Raji (cell line): ENCODE measurements around the gene KCNK16.

Source experiments
- POLR2A ChIP-seq: IDR thresholded peaks from 2 replicates; pipeline ENCODE4 v1.6.1; 2011; ENCODE audit warnings: low read depth, low read length, control low read depth; ENCODE audit not compliant: insufficient read depth

Gene KCNK16

DNA sequence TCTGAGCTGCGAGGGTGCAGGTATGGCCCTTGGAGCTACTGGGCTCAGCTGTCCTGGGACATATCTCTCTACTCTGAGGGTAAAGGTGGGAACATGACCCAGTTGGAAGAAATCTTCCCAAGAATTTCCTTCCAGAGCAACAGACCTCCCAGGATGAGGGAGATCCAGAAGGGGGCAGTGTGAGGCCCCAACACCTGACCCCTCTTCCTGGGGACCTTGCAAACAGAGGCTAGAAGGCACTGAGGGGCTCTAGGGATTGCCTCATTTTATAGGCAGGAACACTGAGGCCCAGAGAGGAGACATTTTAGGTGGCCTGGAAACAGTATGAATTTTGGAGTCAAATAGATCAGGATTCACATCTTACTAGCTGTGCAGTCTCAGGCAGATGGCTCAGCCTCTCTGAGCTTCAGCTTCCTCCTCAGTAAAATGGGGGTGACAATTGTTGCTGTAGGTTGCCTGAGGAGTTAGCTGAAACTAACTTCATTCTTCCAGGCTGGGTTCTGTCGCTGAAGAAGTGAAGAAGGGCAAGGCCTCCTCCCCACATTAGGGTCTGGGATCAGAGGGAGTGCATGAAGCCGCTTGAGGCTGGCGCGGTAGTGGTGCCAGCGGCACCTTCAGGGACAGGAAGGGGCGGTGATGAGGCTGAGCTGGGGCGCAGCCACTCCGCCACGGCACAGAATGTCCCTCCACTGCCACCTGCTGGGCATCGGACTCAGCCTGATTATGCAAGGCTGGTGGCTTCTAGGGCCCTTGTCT, 19.7 kb downstream of the KCNK16 start:
- no peak for TF ChIP-seq POLR2A

DNA sequence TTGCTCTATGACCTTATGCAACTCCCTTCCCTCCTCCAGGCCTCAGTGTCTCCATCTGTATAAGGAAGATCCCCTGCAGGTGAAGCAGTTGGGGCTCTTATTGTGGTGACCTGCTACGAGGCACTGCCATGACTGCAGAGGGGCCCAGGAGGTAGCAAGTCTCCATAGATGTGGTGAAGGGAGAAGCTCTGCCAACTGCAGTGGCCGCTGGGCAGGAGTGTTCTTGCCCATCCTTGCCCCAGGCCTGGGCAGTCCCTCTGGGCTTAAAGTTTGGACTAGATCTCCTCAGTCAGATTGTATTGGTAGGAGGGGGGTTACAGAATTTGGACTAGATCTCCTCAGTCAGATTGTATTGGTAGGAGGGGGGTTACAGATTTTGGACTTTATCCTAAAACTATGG, 20.5 kb downstream of the KCNK16 start:
- TF ChIP-seq POLR2A: no peak

DNA sequence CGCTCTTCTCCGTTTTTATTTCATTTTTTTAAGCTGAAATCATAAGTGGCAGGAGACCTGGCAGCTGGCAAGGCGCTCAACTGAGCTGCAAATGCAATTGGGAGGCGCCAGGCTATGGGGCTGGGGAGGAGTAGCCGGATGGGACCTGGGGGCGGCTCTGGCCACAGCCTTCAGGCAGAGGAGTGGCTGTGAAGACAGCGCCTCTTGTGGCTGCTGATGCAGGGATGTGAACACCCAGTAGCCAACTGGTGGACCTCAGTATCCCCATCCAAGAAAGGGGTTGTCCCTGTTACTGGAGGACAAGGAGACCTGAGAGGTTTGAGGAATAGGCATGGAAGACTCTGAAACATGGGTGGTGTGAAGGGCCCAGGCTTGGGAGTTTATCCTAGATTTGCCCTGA, 20.9 kb downstream of the KCNK16 start:
- no peak for TF ChIP-seq POLR2A

DNA sequence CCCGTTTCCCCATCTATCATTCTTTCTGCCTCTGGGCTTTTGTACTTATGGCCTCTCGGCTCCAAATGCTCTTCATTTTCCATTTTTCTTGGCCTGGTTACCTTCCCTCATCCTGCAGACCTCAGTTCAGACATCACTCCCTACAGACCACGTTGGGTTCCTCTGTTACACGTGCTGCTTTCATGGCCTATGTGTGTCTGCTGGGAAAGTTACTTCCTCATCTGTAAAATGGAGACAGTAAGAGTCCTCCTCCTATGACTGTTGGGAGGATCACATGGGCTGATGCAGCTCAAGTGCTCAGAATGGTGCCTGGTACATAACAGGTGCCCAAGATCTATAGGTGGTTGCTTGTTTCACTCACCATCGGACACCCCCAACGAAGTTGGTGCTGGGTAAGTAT, 21.8 kb downstream of the KCNK16 start:
- TF ChIP-seq POLR2A: no peak

DNA sequence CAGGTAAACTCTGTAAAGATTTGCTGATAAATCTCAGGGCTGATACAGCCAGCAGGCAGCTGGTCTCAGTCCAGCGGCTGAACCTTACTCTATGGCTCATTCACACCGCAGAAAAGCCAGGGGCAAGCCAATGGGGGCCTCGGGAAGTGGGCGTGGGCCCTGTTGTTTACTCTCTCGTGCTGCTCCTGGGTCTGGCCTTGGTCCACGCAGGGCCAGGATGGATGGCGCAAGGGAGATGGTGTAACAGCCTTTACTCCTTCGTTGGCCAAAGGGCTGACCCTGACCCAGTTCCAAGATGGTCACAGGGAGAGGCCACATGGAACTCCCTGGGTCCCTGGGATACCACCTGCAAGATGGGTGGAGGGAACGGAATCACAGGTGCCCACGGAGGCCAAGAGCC, 24.4 kb downstream of the KCNK16 start:
- no peak for TF ChIP-seq POLR2A

DNA sequence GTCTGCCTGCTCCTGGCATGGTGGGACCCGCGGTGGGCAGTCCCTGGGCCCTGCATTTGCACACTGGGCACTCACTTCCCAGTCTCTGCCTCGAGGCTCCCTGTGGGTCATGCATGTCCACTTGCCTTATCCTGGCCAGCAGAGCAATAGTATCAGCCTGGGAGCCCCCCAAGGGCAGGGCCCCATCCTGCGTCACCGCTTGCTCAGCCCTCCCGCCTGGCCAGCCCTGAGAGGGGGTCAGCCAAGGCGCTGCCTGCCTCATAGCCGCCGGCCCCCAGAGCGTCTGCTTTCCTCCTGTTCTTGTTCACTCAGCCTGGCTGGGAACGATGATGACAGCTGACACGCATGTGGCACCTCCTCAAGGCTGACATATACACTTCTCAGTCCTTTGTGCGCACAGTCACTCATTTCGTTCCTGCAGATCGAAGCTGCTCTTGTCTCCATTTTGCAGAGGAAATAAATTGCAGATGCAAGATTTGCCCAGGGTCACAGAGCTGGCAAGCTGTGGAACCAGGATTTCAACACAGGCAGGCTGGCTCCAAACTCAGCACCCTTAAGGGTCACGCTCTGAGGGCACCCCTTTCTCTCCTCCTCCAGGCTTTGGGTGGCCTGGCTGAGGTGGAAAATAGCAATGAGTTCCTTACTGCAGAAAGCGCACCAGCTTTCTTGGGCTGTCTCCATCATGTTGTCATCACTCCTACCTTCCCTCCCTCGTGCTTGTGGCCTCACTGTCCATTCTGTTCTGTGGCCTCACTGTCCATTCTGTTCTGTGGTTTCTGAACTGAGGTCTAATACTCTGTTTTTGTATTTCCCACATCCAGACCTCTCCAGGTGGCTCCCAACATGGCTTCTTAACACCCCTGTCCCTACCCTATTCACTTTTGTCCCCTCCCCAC, 25.5 kb downstream of the KCNK16 start:
- no peak for TF ChIP-seq POLR2A

DNA sequence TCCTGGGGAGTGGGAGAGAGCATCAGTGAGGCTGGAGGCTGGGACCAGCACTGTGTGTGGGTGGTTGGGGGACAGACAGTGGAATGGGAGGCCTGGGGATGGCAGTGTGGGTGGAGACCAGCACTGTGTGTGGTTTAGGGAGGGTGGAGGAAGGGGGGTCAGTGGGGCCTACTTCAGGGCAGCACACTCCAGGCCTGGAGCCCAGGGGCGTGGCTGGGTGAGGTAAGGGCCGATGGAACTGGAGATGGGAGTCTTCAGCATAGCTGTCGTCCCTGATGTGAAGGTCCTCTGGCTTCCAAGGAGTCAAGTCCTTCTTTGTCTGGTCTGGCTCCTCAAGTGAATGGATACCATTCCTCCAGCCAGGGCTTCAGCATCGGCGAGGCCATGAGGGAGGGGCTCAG, 26.9 kb downstream of the KCNK16 start:
- TF ChIP-seq POLR2A: no peak

DNA sequence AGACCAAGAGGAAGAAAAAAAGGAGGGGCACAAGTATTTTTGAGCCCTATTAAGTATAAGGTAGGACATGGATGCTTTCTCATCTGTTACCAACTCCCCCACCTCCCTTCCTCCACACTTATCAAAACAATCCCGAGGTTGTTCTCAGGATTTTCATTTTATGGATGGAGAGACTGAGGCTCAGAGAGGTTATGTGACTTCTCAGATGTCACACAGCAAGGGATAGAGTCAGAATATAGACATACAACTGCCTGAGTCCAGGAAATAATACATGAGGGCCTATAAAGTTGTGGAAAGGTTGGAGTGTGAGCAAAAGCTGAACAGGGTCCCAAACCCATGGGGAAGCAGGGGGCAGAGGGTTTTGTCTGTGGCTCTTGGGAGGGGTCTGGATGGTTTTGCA, 27.6 kb downstream of the KCNK16 start:
- TF ChIP-seq POLR2A: no peak

DNA sequence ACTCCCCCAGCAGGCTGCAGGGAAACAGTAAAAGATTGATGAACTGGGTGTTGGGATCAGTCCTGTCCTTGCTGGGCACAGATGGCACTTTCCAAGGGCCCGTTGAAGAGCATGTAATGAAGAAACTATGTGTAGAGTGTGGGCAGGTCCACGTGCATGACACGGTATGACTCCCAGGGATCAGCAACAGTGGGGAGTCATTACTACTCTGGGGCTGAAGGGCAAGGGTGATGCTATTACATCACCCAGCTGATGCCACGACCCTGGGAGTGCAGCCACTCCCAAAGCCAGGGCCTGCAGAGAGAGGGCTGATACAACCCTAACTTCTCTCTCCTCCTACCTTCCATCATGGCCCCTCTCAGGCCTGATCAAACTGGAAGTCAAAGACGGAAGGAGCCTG, 28.4 kb downstream of the KCNK16 start:
- no peak for TF ChIP-seq POLR2A

DNA sequence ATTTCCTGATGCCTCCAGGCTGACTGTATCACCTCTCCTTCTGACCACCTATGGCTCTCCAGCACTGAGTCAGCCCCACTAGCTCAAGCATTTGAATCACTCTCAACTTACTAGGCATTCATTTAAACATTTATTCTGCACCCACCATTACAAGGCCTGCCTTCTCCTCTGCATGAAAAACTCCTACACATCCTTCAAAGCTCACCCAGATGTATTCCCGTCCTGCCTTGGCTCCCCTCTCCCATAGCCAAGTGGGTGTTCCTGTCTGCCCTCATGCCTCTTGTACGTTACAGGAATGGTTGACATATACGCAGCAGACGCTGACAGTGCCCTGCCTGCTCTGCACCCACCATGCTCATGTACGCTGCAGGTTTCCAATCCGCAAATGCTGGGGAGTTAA, 29.9 kb downstream of the KCNK16 start:
- TF ChIP-seq POLR2A: no peak

DNA sequence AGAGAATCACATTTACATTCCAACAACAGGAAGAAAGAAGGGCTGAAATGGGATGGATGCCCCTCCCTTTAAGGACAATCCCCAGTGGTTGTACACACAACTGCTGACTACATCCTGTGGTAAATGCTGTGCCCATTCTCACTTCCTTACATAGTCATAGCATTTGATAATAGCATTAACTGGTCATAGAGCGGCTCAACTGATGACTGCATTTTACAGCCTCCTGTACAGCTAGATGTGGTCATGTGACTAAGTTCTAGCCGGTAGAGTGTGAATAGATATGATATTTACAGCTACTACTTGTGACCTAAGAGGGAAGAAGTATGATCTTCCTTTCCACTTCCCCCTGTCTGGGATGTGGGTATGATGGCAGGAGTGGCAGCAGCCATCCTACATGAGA, 33.0 kb downstream of the KCNK16 start:
- TF ChIP-seq POLR2A: no peak

DNA sequence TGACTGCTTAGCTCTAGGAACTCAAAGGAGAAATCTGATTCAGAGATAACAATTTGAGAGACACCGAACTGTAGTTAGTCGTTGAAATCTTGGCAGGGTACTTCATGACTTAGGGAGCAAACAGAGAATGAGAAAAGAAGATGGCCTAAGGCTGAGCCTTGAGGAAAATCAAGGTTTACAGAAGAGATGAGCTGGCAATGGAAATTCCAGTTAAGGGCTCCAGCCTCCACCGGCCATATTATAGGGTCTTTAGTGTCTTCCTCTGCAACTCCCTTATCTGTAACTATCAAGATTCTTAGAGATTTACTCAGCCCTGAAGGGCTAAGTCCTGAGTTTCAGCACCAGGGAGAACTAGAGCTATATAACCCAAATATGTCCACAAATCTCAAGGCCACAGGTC, 34.9 kb downstream of the KCNK16 start:
- no peak for TF ChIP-seq POLR2A

DNA sequence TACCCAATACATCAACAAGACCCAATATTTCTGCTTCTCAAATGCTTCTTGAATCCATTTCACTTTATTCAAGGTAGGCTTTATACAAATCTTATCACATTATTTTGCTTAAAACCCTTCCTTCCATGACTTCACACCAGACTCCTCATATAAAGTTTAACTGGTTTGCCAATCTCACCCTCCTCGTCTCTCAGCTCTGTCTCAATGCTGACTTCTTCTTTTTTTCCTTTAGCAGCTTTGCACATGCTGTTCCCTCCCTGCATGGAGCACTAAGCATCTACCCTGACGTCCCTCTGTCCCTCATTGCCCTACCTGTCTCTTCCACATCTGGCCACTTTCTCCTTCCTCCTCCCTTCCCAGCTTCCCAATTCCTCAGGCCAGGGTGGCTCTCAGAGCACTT, 39.7 kb downstream of the KCNK16 start:
- no peak for TF ChIP-seq POLR2A

DNA sequence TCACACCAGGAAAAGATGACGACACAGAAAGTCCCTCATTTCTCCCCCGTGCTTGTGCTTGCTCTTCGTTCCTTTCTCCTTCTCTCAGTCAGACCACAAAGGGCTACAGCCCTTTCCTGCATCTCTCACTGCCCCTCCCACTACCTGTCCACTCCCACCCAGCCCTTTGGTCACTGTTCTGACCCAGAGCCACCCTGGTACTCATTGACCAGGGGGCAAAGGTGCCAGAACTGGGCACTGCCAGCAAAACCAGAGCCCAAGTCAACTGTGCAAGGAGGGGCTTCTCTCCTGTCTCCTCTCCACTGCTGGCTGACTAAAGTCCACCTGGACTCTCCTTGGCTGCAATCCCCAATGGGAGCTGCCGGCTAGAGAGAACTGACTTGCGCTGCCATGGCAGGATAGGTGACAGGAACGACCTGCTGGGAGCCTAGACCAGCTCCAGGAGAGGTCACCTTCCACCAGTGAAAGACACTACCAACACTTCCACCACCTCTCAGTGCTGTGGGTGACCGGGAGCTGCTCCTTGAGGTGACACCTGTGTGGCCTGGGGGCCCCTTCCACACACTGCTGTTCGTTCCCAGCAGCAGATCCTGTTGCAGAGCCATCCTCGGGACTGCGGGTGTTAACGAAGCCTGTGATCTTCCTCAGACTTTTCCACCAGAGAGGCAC, 41.1 kb downstream of the KCNK16 start:
- TF ChIP-seq POLR2A: no peak

DNA sequence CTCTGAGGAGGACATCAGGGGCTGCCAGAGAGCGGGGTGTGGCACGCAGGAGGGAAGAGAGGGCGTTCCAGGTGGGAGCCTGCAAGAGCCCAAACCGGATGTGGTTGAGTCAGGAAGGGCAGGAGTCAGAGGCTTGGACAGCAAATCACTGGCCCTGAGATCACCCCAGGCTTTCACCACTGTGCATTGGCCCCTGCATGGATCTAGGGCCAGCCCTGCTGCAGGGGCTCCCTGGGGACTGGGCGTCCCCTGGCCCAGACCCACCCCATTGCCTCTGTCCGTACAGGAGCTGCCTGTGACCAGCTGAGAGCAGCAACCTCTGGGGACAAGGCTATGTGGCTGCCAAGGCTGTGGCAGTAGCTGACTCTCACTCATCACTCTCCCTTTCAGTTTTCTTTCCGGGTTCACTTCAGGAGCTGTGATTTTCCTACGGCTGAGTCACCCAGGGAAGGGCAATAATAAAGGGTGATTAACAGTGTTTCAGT, 42.2 kb downstream of the KCNK16 start:
- TF ChIP-seq POLR2A: no peak

DNA sequence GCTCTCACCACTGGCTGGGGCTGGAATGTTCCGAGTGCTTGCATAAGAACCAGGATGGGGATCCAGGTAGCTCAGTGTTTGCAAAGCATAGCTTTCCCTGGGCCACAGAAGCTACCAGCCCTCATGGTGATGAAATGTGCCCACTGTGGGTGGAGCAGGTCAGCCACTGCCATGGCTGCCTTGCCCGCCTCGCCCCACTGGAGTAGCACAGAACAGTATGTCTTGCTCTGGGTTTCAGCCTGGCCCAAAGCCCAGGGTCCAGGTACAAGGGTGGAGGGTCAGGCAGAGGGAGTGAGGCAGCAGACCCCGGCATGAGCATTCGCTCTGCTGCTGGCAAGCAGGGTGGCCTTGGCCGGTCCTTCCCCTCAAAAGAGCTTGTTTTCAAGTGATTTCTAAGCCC, 43.0 kb downstream of the KCNK16 start:
- TF ChIP-seq POLR2A: no peak
